ENCODE measurements around the gene C16orf87.

C16orf87 gene

GRCh38 chr16:46839986-46840443 lies 9.0 kb upstream of the C16orf87 start:
- DNase-seq (ENCODE audit: low read depth), result no peak
- no peaks in the 10 kb centered on the region for H3K4me1 ChIP-seq (ENCODE audit: control insufficient read depth, insufficient read depth, low read length)
- H3K9me3 ChIP-seq (ENCODE audit: control insufficient read depth, low read length), result no peaks in the 10 kb centered on the region
- H3K27me3 ChIP-seq (replicated peaks; ENCODE audit: control insufficient read depth, insufficient read depth, low read length), result peaks cover 11% of the 10 kb centered on the region
- H3K36me3 ChIP-seq (ENCODE audit: control insufficient read depth, insufficient read depth, low read length, severe bottlenecking), result no peaks in the 10 kb centered on the region
- H3K9ac ChIP-seq (ENCODE audit: low read length), result no peak overlapping the region
- H3K4me3 ChIP-seq (ENCODE audit: low read length), result no peak overlapping the region

- no peak overlapping the region for H3K9ac ChIP-seq (ENCODE audit: low read length)
- H3K4me3 ChIP-seq (ENCODE audit: low read length), result no peak overlapping the region
- peaks cover 6% of the 10 kb centered on the region for H3K27me3 ChIP-seq (replicated peaks; ENCODE audit: control insufficient read depth, insufficient read depth, low read length)
- peaks cover 1% of the 10 kb centered on the region for H3K4me1 ChIP-seq (ENCODE audit: control insufficient read depth, insufficient read depth, low read length)
- no peaks in the 10 kb centered on the region for H3K36me3 ChIP-seq (ENCODE audit: control insufficient read depth, insufficient read depth, low read length, severe bottlenecking)
- no peak for DNase-seq (ENCODE audit: low read depth)
- no peaks in the 10 kb centered on the region for H3K9me3 ChIP-seq (ENCODE audit: control insufficient read depth, low read length)
Observed at GRCh38 chr16:46836534-46837530, 5.9 kb upstream of the C16orf87 start.

- Histone ChIP-seq H3K4me1 (ENCODE audit: control insufficient read depth, insufficient read depth, low read length) (peaks cover 13% of the 10 kb centered on the region), H3K36me3 (ENCODE audit: control insufficient read depth, insufficient read depth, low read length, severe bottlenecking) (no peaks in the 10 kb centered on the region), H3K9me3 (ENCODE audit: control insufficient read depth, low read length) (no peaks in the 10 kb centered on the region), H3K4me3 (ENCODE audit: low read length) (no peak overlapping the region), H3K9ac (ENCODE audit: low read length) (no peak overlapping the region), H3K27me3 (replicated peaks; ENCODE audit: control insufficient read depth, insufficient read depth, low read length) (peaks cover 3% of the 10 kb centered on the region)
- no peak for DNase-seq (ENCODE audit: low read depth)
Observed at GRCh38 chr16:46833460-46833800, 2.5 kb upstream of the C16orf87 start.

DNA sequence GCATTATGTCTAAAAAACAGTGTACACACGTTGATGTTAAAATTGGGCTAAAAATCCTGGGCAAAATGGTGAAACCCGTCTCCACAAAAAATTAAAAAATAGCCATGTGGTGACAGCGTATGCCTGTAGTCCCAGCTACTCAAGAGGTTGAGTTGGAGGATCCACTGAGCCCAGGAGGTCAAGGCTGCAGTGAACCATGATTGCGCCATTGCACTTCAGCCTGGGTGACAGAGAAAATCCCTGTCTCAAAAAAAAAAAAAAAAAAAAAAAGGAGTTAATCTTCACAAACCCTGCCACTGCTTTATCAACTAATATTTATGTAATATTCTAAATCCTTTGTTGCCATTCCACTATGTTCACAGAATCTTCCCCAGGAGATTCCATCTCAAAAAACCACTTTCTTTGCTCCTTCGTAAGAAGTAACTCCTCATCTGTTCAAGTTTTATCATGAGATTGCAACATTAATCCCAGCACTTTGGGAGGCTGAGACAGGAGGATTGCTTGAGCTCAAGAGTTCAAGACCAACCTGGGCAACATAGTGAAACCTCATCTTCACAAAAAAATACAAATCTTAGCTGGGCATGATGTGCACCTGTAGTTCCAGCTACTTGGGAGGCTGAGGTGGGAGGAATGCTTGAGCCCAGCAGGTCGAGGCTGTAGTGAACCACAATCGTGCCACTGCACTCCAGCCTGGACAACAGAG lies 1.9 kb upstream of the C16orf87 start:
- no peak for DNase-seq (ENCODE audit: low read depth)
- Histone ChIP-seq H3K4me3 (ENCODE audit: low read length) (no peak overlapping the region), H3K4me1 (ENCODE audit: control insufficient read depth, insufficient read depth, low read length) (peaks cover 13% of the 10 kb centered on the region), H3K9ac (ENCODE audit: low read length) (no peak overlapping the region), H3K27me3 (replicated peaks; ENCODE audit: control insufficient read depth, insufficient read depth, low read length) (no peaks in the 10 kb centered on the region), H3K36me3 (ENCODE audit: control insufficient read depth, insufficient read depth, low read length, severe bottlenecking) (no peaks in the 10 kb centered on the region), H3K9me3 (ENCODE audit: control insufficient read depth, low read length) (no peaks in the 10 kb centered on the region)

DNA sequence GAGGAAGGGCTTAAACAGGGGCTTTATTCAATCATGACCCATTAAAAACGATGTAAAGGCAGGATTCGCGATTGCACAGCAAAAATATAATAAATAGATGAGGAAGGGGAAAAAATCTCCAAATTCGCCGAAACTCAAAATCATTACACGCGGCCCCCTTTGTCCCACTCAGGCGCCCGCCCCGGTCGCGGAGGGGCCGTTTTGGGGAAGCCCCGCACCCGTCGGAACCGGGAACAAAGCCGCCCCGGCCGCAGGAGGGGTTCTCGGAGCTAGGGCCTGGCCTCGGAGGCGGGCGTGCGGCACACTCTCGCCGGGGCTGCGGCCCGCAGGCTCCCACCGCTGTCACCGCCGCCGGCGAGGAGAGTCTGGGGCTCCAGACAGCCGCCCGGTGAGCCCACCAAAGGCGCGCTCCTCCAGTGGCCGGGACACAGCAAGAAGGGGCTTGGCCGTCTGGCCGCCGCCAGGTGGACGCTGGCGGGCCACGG lies 521 bp downstream of the C16orf87 start:
- Histone ChIP-seq H3K36me3 (ENCODE audit: control insufficient read depth, insufficient read depth, low read length, severe bottlenecking) (no peaks in the 10 kb centered on the region), H3K27me3 (replicated peaks; ENCODE audit: control insufficient read depth, insufficient read depth, low read length) (no peaks in the 10 kb centered on the region), H3K4me3 (ENCODE audit: low read length) (peak overlapping the region; percentile 91), H3K9me3 (ENCODE audit: control insufficient read depth, low read length) (no peaks in the 10 kb centered on the region), H3K4me1 (ENCODE audit: control insufficient read depth, insufficient read depth, low read length) (peaks cover 19% of the 10 kb centered on the region), H3K9ac (ENCODE audit: low read length) (peak overlapping the region; percentile 94)
- DNase-seq (ENCODE audit: low read depth), result peak; percentile 69

DNA sequence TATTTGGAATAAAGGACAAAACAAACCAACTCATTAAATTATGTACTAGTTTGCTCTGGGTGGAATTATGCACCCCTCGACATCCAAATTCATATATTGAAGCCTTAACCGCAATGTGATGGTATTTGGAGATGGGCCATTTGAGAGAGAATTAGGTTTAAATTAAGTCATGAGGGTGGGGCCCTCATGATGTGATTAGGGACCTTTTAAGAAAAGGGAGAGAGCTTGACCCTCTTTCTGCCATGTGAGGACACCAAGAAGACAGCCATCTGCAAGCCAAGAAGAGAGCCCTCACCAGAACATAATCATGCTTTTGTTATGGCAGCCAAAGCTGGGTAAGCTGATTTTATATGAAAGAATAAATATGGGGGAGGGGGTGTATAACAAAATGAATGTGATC lies 2.0 kb downstream of the C16orf87 start:
- peaks cover 19% of the 10 kb centered on the region for H3K4me1 ChIP-seq (ENCODE audit: control insufficient read depth, insufficient read depth, low read length)
- H3K9me3 ChIP-seq (ENCODE audit: control insufficient read depth, low read length), result no peaks in the 10 kb centered on the region
- no peaks in the 10 kb centered on the region for H3K27me3 ChIP-seq (replicated peaks; ENCODE audit: control insufficient read depth, insufficient read depth, low read length)
- H3K9ac ChIP-seq (ENCODE audit: low read length), result peak overlapping the region; percentile 94
- peak overlapping the region; percentile 91 for H3K4me3 ChIP-seq (ENCODE audit: low read length)
- no peak for DNase-seq (ENCODE audit: low read depth)
- peaks cover 1% of the 10 kb centered on the region for H3K36me3 ChIP-seq (ENCODE audit: control insufficient read depth, insufficient read depth, low read length, severe bottlenecking)

DNA sequence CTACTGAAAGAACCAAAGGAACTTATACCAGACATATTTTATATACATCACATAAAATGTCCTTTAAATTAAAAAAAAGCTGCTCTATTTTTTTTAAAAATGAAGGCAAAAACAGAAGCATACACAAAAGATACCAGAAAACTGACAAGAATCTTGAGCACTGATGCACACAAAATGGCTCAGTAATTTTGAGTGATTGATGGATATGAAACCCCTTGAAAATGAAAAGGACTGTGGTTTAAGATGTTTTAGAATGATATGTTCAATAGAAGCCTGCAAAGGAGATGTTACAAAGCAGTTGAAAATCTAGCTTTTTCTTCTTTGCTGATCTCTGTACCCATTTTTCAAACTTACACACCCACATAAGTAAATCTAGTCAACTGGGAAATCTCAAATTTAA lies 2.7 kb downstream of the C16orf87 start:
- no peaks in the 10 kb centered on the region for H3K27me3 ChIP-seq (replicated peaks; ENCODE audit: control insufficient read depth, insufficient read depth, low read length)
- no peak for DNase-seq (ENCODE audit: low read depth)
- peaks cover 5% of the 10 kb centered on the region for H3K36me3 ChIP-seq (ENCODE audit: control insufficient read depth, insufficient read depth, low read length, severe bottlenecking)
- H3K9me3 ChIP-seq (ENCODE audit: control insufficient read depth, low read length), result no peaks in the 10 kb centered on the region
- H3K9ac ChIP-seq (ENCODE audit: low read length), result no peak overlapping the region
- H3K4me1 ChIP-seq (ENCODE audit: control insufficient read depth, insufficient read depth, low read length), result peaks cover 19% of the 10 kb centered on the region
- H3K4me3 ChIP-seq (ENCODE audit: low read length), result no peak overlapping the region

- Histone ChIP-seq H3K36me3 (ENCODE audit: control insufficient read depth, insufficient read depth, low read length, severe bottlenecking) (peaks cover 5% of the 10 kb centered on the region), H3K27me3 (replicated peaks; ENCODE audit: control insufficient read depth, insufficient read depth, low read length) (no peaks in the 10 kb centered on the region), H3K9ac (ENCODE audit: low read length) (no peak overlapping the region), H3K4me3 (ENCODE audit: low read length) (no peak overlapping the region), H3K4me1 (ENCODE audit: control insufficient read depth, insufficient read depth, low read length) (peaks cover 16% of the 10 kb centered on the region), H3K9me3 (ENCODE audit: control insufficient read depth, low read length) (no peaks in the 10 kb centered on the region)
- no peak for DNase-seq (ENCODE audit: low read depth)
Observed at GRCh38 chr16:46826631-46827030, 4.3 kb downstream of the C16orf87 start.

DNA sequence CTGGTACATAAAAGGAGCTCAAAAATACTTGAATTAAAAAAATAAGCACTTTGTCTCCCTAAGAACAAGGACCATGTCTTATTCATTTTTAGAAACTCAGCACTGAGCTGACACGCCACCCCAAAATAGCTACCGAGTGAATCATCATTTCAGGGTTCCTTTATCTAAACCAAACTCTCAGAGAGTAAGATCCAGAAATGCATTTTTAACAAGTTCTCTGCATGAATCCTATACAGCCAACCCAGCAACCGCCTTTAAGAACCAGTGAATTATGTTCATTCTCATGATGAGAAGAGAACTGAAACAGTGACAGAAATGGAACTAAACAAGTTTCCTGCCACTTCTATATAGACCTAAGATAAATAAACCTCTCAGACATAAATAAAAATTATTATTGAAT lies 8.7 kb downstream of the C16orf87 start:
- H3K4me1 ChIP-seq (ENCODE audit: control insufficient read depth, insufficient read depth, low read length), result peaks cover 10% of the 10 kb centered on the region
- peak; percentile 47 for DNase-seq (ENCODE audit: low read depth)
- H3K27me3 ChIP-seq (replicated peaks; ENCODE audit: control insufficient read depth, insufficient read depth, low read length), result no peaks in the 10 kb centered on the region
- H3K9me3 ChIP-seq (ENCODE audit: control insufficient read depth, low read length), result no peaks in the 10 kb centered on the region
- H3K4me3 ChIP-seq (ENCODE audit: low read length), result no peak overlapping the region
- H3K36me3 ChIP-seq (ENCODE audit: control insufficient read depth, insufficient read depth, low read length, severe bottlenecking), result peaks cover 5% of the 10 kb centered on the region
- H3K9ac ChIP-seq (ENCODE audit: low read length), result no peak overlapping the region

GRCh38 chr16:46817961-46818360 lies 13.0 kb downstream of the C16orf87 start:
- Histone ChIP-seq H3K9ac (ENCODE audit: low read length) (no peak overlapping the region), H3K9me3 (ENCODE audit: control insufficient read depth, low read length) (peaks cover 6% of the 10 kb centered on the region), H3K36me3 (ENCODE audit: control insufficient read depth, insufficient read depth, low read length, severe bottlenecking) (no peaks in the 10 kb centered on the region), H3K4me3 (ENCODE audit: low read length) (no peak overlapping the region), H3K4me1 (ENCODE audit: control insufficient read depth, insufficient read depth, low read length) (peaks cover 4% of the 10 kb centered on the region), H3K27me3 (replicated peaks; ENCODE audit: control insufficient read depth, insufficient read depth, low read length) (no peaks in the 10 kb centered on the region)
- no peak for DNase-seq (ENCODE audit: low read depth)

GRCh38 chr16:46814790-46815189 lies 16.2 kb downstream of the C16orf87 start:
- Histone ChIP-seq H3K4me1 (ENCODE audit: control insufficient read depth, insufficient read depth, low read length) (peaks cover 9% of the 10 kb centered on the region), H3K36me3 (ENCODE audit: control insufficient read depth, insufficient read depth, low read length, severe bottlenecking) (no peaks in the 10 kb centered on the region), H3K4me3 (ENCODE audit: low read length) (no peak overlapping the region), H3K9ac (ENCODE audit: low read length) (no peak overlapping the region), H3K9me3 (ENCODE audit: control insufficient read depth, low read length) (peaks cover 6% of the 10 kb centered on the region), H3K27me3 (replicated peaks; ENCODE audit: control insufficient read depth, insufficient read depth, low read length) (no peaks in the 10 kb centered on the region)
- no peak for DNase-seq (ENCODE audit: low read depth)

Data from adipocyte (in vitro differentiated cells).